ENCODE measurements around the gene CREB5.

GRCh38 chr7:28397141-28397540 is 15.2 kb upstream of the CREB5 start:
- TF ChIP-seq GATA2 (IDR thresholded peaks at IDR 0.05; ENCODE audit: low read depth, low read length): no peak
- TF ChIP-seq GATA3 (IDR thresholded peaks at IDR 0.05; ENCODE audit: low read depth, low read length): no peak

Data from SH-SY5Y (cell line).